Measurements from ENCODE around the gene UBAP2L.
"Not testable (repeated sequence)": the region's sequence is repeated elsewhere in the genome, so short reads cannot be mapped to it uniquely, and the experiment has no call there.

Gene UBAP2L

DNA sequence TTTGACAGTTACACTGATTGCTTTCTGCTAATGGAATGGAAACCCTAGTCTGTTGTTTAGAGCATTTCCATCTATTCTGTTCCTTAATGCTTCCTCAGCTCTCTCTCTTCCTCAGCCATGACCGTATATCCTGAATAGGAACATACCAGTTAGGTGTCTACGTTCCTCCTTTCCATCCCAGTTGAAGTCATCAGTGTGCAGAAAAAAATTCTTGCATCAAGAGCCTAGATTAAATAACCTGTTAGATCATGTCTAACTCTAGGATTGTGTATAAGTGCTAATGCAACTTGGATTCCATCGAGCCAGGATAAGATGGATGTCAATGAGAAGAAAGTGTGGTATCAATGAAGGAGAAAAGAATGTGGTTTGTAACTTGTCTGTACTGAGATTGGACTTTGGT, 18.7 kb downstream of the UBAP2L start:
- in situ Hi-C loops (cut with MboI; ENCODE audit: low sequenced_read_pairs), result no loop called here

DNA sequence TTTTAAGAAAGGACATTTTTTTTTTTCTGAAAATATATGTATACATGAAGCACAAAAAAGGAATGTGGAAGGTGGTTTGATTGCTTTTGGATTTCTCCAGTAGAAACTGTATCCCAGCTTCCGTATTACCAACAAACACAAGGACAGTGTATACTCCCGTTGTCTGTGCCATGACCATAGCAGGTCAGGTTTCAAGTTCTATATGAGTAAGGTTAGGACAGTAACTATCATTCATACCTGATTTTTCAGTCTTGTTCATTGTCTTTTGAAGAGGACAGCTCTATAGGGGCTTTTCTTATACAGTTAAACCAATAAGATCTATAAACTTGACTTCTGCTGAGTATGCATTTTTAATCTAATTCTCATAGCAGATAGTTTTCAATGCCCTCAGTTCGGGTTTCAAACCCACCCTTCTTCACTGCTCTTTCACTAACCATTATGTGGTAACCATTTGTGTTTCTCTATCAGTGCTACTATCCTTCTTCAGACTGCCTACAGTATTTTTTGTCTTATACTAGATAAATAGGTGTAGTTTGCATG, 19.6 kb downstream of the UBAP2L start:
- in situ Hi-C loops (cut with MboI; ENCODE audit: low sequenced_read_pairs), result no loop called here

DNA sequence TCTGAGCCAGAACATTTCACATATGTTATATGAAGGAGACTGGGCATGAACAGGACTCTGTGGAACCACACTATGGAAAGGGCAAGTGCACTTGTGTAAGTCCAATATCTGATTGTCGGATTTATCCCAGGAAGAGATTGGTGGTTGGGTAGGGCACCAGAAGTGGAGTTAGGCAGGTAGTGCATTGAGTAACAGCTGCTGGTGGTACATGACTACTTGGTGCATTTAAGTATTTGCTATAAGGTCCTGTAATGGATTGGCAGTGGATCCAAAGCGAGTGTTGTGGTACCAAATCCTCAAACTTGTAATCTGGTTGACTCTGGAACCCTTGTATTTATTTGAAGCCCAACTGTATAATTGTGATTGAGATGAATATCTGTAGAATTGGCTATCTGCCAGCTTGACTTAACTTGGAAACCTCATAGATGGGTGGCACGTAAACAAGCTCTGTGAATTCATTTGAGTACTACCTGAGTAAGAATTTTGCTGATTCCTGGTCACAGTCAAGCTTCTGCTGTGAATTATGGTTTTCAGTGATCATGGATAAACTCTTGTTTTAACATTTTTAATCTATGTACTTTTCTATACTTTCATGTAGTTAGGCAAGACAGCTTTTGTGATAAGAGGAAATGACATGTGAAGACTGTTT, 21.1 kb downstream of the UBAP2L start:
- in situ Hi-C loops (cut with MboI; ENCODE audit: low sequenced_read_pairs), result no loop called here

DNA sequence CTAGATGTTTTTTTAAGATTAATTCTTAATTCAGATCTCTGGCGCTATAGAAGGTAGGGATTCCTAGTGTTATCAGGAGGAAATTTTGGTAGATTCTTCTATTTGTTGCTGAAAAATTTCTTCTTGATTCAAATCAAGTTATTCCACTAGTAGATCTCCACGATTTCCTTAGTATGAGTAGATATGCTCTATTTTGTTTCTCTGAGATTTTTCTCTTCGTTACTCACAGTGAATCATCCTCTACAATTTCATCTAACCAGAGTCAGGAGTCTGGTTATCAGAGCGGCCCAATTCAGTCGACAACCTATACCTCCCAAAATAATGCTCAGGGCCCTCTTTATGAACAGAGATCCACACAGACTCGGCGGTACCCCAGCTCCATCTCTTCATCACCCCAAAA, 32.9 kb downstream of the UBAP2L start:
- in situ Hi-C loops (cut with MboI; ENCODE audit: low sequenced_read_pairs), result no loop called here

DNA sequence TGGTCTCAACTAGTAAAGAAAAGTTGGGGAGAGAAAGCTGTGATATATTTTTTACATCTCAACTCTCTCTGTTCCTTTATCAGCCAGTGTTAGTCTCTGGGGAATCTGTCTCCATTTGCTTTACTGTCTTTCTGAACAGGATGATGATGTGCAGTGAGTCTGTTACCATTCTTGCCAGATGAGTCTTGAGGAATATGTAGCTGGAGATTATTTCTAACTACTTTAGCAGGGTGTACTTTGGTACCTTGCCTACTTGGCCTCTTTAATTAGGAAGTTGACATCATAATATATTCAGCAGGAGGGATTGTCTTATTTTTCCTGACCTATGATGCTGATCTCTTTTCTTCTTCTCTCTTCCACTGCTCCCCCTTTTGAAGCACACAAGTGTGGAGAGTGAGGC, 35.9 kb downstream of the UBAP2L start:
- in situ Hi-C loops (cut with MboI; ENCODE audit: low sequenced_read_pairs), result no loop called here

DNA sequence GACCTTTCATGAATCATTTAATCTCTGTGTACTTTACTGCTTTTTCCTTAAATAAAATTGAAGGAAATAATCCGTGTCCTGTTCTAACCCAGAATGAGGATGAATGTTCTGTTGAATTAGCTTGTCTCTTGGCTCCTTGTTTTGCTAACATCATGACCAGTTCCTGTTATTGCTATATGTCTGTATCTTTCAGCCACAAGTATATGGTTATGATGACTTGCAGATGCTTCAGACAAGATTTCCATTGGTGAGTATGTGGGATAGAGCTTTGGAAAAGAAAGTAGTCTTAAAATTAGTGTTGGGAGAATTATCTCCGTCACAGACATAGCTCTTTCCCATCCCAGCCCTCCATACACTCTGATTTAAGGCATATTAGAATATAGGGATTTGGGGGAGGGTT, 38.0 kb downstream of the UBAP2L start:
- in situ Hi-C loops (cut with MboI; ENCODE audit: low sequenced_read_pairs), result no loop called here

DNA sequence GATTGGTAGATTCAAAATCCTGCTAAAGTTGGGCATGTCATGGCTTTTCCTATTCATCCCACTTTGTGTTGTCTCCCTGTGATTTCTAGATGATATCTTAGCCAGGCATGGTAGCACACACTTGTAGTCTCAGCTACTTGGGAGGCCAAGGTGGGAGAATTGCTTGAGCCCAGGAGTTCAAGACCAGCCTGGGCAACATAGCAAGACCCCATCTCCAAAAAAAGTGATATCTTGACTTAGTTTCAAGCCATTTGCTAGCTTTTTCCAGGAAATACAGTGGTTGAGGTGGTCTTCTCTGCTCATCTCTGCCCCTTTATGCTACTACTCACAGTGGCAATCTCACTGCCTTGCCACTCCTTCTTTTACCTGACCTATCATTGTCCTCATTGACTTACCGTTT, 39.4 kb downstream of the UBAP2L start:
- in situ Hi-C loops (cut with MboI; ENCODE audit: low sequenced_read_pairs), result no loop called here

DNA sequence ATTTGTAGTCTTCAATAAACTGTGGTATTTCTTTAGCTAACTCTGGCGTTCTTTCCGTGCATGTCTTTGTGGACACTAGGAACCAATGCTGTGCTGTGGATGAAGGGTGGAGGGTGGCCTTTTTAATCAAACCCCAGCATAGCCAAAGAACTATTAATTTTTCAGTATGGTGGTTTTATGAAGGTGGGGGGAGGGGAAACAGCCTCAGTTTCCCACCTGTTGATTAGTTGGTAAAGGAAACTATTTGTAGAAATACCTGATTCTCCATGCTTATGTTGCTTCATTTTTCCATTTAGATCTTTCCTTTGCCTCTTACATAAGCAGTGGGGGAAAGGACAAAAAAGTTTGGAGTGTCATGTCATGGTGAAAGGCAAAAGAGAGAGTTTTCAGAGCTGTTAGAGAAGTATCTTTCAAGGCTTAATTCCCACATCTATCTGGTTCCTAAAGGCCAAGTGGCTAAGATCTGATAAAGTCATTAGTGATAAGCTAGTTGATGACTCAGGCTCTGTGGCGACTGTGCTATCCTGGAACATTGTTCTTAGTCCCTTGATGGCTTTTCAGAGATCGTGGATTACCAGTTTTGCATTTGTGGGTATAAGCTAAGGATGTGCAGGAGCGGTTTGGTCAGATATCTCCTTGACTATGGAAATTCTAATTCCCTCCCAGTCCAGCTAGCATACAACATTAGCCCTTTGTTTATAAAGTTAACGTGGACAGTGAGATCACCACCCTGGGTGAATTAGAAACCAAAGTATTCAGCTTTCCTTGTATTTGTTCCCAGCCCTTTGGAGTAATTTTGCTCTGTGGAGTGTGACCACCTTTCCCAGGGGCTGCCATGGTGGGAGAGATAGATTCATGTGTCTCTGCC, 42.9 kb downstream of the UBAP2L start:
- in situ Hi-C loops (cut with MboI; ENCODE audit: low sequenced_read_pairs), result no loop called here

DNA sequence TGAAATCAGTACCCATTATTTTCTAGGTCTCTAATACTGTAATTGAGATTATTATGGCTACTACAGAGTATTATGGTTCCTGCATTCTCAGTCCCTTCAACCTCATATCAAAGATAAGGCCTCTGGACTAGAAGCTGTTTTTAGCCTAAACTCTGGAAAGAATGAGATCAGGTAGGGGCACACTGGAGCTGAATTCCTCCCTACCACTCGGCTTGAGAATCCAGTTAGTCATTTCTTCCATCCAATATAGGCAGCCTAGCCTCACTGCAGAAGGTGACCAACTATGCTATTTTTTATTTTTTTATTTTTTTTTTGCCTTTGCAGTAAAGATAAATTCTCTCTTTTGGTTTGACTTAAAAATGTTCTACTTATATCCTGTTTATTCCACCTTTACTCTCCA, 43.7 kb downstream of the UBAP2L start:
- in situ Hi-C loops (cut with MboI; ENCODE audit: low sequenced_read_pairs), result no loop called here

DNA sequence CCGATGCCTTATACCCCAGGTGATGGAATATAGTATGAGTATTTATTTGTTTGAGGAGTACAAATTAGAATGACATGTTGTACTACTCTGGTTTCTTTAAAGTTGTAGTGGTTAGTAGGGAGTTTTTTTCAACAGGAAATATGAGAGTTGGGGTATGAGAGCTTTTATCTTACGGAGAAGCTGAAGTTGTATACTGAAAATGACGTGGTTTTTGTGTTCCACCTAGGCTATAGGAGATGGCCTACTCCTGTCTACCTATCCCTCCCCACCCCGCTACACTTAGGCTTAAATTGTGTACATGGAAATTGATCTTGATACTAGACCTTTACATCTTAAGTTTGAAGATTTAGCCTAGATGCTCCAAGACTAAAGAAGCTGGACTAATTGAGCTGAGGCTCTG, 44.8 kb downstream of the UBAP2L start:
- in situ Hi-C loops (cut with MboI; ENCODE audit: low sequenced_read_pairs), result no loop called here

DNA sequence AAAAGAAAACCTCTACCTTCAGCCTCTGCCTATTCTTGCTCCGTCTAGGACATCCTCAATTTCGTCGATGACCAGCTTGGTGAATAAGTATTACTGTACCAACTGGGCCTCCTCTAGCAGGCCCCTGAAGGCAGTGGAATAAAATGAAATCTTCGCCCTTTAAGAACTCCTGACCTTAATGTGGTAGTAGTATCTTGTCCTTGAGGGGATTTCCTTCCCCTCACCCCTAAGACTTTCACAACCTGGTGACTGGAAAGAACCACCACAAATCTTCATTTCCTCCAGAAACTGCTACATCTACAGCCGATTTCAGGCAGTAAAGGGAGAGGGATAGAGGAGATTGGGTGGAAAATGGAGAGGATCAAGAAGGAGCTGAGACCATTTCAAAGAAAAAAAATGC, 50.1 kb downstream of the UBAP2L start:
- in situ Hi-C loops (cut with MboI; ENCODE audit: low sequenced_read_pairs), result no loop called here

DNA sequence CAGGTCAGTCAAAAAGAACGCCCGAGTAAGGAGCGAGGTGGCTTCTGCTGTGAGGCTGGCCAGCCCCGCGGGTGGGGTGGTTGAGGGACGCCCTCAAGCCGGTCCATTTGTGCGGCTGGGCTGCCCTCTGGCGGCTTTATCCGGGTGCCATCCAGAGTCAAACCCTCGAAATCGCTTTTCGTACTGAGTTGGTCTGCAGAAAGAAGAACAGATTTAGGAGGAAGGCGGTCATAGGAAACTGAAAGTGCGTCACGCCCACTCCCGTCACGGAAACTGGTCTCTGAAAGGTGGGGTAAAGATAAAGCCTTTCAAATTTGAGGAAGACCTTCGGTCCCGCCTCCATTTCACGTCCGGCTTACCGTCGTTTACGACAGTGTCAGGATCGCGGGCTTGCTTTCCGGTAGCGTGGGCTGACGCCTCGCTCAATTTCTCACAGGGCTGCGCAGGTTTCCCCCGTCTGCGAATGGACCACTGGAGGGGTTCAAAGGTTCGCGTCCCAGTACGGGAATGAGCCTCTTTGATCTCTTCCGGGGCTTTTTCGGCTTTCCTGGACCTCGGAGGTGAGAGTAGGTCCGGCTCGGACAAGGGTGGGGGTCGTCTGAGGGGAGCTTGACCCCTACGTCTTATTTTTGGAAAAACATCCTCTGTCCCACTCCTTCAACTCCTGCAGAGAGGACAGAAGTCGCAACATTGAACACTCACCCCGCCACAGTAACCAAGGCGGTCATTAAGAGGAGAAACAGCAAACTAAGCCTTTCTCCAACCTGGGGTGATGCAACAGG, 51.7 kb downstream of the UBAP2L start, which contains the start of gene HAX1:
Gene HAX1, plus strand, starts transcription at position 413 of the 782 bp plus-strand sequence. Its CDS starts 95 bp downstream, at position 508.
- in situ Hi-C loops (cut with MboI; ENCODE audit: low sequenced_read_pairs), result no loop called here

DNA sequence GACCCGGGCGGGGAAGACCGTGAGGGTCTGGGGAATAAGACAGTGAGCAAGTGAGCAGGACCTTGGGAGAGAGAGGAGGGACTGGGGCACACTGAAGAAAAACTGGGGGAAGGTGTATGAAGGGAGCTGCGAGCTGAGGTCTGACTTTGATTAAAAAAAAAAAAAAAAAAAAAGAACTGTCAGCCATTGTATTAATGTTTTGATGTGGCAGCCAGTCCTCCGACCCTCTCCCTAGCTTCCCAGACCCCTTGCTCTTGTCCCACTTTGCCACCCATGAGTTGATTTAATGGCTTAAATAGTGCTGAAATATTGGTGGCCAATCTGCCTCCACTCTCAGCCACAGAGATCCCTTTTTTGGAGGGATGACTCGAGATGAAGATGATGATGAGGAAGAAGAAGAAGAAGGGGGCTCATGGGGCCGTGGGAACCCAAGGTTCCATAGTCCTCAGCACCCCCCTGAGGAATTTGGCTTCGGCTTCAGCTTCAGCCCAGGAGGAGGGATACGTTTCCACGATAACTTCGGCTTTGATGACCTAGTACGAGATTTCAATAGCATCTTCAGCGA, 52.3 kb downstream of the UBAP2L start:
- in situ Hi-C loops (cut with MboI; ENCODE audit: low sequenced_read_pairs), result no loop called here

DNA sequence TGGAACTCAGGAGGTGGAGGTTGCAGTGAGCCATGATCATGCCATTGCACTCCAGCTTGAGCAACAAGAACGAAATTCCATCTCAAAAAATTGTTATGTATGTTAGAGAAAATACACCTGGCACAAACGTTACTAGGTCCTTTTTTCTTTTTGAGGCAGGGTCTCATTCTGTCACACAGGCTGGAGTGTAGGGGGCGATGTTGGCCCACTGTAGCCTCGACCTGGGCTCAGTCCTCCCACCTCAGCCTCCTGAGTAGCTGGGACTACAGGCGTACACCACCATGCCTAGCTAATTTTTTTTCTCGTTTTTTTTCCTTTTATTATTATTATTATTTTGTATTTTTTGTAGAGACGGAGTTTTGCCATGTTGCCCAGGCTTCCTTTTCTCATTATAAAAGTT, 56.0 kb downstream of the UBAP2L start:
- in situ Hi-C loops (cut with MboI; ENCODE audit: low sequenced_read_pairs), result no loop called here

DNA sequence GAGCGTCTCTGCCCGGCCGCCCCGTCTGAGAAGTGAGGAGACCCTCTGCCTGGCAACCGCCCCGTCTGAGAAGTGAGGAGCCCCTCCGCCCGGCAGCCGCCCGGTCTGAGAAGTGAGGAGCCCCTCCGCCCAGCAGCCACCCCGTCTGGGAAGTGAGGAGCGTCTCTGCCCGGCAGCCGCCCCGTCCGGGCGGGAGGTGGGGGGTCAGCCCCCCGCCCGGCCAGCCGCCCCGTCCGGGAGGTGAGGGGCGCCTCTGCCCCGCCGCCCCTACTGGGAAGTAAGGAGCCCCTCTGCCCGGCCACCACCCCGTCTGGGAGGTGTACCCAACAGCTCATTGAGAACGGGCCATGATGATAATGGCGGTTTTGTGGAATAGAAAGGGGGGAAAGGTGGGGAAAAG, 66.8 kb downstream of the UBAP2L start:
- in situ Hi-C loops (cut with MboI; ENCODE audit: low sequenced_read_pairs), result not testable (repeated sequence)

DNA sequence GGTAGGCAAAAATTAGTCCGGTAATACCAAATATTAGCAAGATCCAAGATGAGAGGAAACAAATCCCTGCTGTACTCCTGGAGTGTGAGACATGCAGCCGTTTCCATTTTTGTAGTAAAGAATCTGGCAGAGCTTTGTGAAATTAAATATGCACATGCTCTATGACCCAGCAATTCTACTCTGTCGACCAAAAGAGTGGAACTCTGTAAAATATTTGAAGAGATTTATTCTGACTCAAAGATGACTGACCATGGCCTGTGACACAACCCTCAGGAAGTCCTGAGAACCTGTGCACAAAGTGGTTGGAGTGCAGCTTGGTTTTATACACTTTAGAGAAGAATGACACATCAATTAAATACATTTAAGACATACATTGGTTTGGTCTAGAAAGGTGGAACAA, 67.9 kb downstream of the UBAP2L start:
- in situ Hi-C loops (cut with MboI; ENCODE audit: low sequenced_read_pairs), result no loop called here

DNA sequence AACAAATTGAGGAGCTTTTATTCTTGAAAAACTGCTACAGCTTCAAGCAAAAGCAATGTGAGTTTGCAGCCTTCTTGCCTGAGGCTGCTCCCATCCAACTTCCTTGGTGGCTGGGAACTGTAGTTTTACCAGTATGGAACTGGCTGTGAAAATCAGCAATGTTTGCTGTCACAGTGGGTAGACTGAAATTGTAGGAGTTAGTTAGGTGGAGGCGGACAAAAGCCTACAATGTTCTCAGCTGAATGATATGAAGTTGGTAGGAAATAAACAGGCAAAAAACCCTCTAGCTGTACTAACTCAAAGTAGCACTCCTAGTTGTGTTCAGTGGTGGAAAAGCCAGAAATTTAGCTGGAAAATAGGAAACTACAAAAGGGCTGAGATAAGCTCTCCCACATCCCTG, 70.2 kb downstream of the UBAP2L start:
- in situ Hi-C loops (cut with MboI; ENCODE audit: low sequenced_read_pairs), result no loop called here

DNA sequence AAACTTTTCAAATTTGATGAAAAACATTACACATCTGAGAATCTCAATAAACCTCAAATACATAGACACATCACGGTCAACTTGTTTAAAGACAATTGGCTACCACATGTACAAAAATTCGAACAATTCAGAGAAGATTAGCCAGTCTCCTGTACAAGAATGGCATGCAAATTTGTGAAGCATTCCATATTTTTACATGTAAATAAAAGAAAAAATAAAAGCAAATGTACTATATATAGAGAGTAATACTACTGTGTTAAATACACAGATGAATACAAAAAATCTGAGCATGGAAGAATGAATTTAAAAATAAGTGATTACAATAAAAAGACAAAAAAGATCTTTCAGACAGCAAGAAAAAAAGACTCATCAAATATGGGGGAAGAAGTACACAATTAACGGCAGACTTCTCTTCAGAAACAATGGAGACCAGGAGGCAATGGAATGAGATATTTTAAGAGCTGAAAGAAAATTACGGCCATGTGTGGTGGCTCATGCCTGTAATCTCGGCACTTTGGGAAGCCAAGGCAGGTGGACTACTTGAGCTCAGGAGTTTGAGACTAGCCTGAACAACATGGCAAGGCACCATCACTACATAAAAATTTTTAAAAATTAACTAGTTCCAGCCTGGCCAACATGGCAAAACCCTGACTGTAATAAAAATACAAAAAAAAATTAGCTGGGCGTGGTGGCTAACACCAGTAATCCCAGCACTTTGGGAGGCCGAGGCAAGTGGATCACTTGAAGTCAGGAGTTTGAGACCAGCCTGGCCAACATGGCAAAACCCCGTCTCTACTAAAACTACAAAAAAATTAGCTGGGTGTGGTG, 74.9 kb downstream of the UBAP2L start:
- in situ Hi-C loops (cut with MboI; ENCODE audit: low sequenced_read_pairs), result no loop called here

DNA sequence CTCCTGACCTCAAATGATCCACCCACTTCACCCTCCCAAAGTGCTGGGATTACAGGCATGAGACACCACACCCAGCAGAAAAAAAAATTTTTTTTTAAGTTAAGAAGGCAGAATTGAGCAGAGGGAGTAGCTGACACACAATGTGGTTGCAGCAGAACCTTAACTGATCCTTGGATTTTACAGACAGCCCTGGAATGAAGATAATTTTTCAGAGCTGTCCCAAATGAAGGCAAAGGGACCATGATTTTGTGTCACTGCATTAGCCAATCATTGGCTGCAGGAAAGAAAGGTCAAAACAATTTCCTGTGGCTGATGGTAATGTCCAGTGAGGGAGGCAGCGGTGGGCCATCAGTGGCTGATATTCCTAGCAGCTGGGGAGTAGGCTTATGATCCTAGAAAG, 80.8 kb downstream of the UBAP2L start:
- in situ Hi-C loops (cut with MboI; ENCODE audit: low sequenced_read_pairs), result no loop called here

DNA sequence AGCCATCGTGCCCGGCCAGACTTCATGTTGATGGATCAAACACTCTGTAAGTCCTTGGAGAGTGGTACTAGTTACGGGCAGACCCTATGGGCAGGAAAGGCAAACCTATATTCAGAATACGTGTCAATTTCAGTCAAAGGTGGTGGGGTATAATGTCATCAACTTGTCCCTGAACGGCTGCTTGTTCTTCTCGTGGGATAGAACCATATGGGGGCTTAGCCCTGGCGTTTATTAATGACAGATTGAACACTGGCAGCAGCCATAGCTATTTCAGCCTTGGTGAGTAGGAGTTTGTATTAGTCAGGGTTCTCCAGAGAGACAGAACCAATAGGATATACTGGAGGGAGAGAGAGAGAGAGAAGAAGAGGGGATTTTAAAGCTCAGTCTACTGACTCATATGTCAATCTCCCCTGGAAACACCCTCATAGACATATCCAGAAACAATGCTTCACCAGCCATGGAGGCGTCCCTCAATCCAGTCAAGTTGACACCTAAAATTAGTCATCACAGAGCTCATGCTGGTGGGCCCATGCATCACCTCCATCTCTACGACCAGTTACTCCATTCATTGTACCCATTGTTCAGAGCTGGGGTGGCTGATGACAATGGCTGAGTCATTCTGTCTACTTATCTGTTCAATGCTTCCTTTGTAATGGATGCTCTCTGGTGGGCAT, 84.0 kb downstream of the UBAP2L start:
- in situ Hi-C loops (cut with MboI; ENCODE audit: low sequenced_read_pairs), result no loop called here
